DMS79 (cell line): ENCODE data around the gene ATE1.
"Not testable (repeated sequence)": the region's sequence is repeated elsewhere in the genome, so short reads cannot be mapped to it uniquely, and the experiment has no call there.

Experiments used
- DNase-seq: peaks from one replicate; lab custom pipeline; 2025; lab: John Stamatoyannopoulos, UW

Gene ATE1

GRCh38 chr10:121832647-121833046 lies 95.2 kb downstream of the ATE1 start:
- DNase-seq, result no peak

GRCh38 chr10:121831777-121832176 lies 96.1 kb downstream of the ATE1 start:
- no peak for DNase-seq

- no peak for DNase-seq
Observed at GRCh38 chr10:121831237-121831636, 96.6 kb downstream of the ATE1 start.

GRCh38 chr10:121830101-121830500 lies 97.7 kb downstream of the ATE1 start:
- DNase-seq, result no peak

- DNase-seq, result no peak
Observed at GRCh38 chr10:121828045-121828444, 99.8 kb downstream of the ATE1 start.

- DNase-seq, result not testable (repeated sequence)
Observed at GRCh38 chr10:121826773-121827172, 101.1 kb downstream of the ATE1 start.

GRCh38 chr10:121823993-121824463 lies 103.8 kb downstream of the ATE1 start:
- DNase-seq, result no peak

- no peak for DNase-seq
Observed at GRCh38 chr10:121822724-121823123, 105.1 kb downstream of the ATE1 start.

- DNase-seq, result no peak
Observed at GRCh38 chr10:121822180-121822579, 105.7 kb downstream of the ATE1 start.

GRCh38 chr10:121819049-121819448 lies 108.8 kb downstream of the ATE1 start:
- no peak for DNase-seq

- no peak for DNase-seq
Observed at GRCh38 chr10:121818599-121818998, 109.2 kb downstream of the ATE1 start.

GRCh38 chr10:121816197-121816596 lies 111.6 kb downstream of the ATE1 start:
- DNase-seq, result no peak

- DNase-seq, result no peak
Observed at GRCh38 chr10:121813857-121814256, 114.0 kb downstream of the ATE1 start.

GRCh38 chr10:121813211-121813815 lies 114.5 kb downstream of the ATE1 start:
- no peak for DNase-seq

- no peak for DNase-seq
Observed at GRCh38 chr10:121812031-121812430, 115.8 kb downstream of the ATE1 start.

GRCh38 chr10:121811386-121811785 lies 116.4 kb downstream of the ATE1 start:
- no peak for DNase-seq

GRCh38 chr10:121808835-121809234 lies 119.0 kb downstream of the ATE1 start:
- DNase-seq, result no peak

- no peak for DNase-seq
Observed at GRCh38 chr10:121804460-121804859, 123.4 kb downstream of the ATE1 start.

- no peak for DNase-seq
Observed at GRCh38 chr10:121803611-121804010, 124.2 kb downstream of the ATE1 start.

GRCh38 chr10:121800831-121801230 lies 127.0 kb downstream of the ATE1 start:
- no peak for DNase-seq

GRCh38 chr10:121800146-121800545 lies 127.7 kb downstream of the ATE1 start:
- DNase-seq, result no peak

- no peak for DNase-seq
Observed at GRCh38 chr10:121797490-121797889, 130.3 kb downstream of the ATE1 start.

- no peak for DNase-seq
Observed at GRCh38 chr10:121796342-121796741, 131.5 kb downstream of the ATE1 start.

GRCh38 chr10:121792198-121792597 lies 135.6 kb downstream of the ATE1 start:
- no peak for DNase-seq
